Activated naive CD4-positive, alpha-beta T cell (primary cell): Measurements from ENCODE around the gene C1GALT1.

ENCODE experiments used
- DNase-seq, 4 experiments: peaks; one replicate each; lab custom pipeline; 2025; lab: John Stamatoyannopoulos, UW

Gene C1GALT1

GRCh38 chr7:7272294-7272693 lies 90.0 kb downstream of the C1GALT1 start:
- DNase-seq: no peak

- DNase-seq: no peak
Observed at GRCh38 chr7:7274782-7275181, 92.4 kb downstream of the C1GALT1 start.

GRCh38 chr7:7276161-7276560 lies 93.8 kb downstream of the C1GALT1 start:
- DNase-seq: no peak

GRCh38 chr7:7290429-7291122 lies 108.2 kb downstream of the C1GALT1 start:
- no peak for DNase-seq

- no peak for DNase-seq
Observed at GRCh38 chr7:7292085-7292484, 109.7 kb downstream of the C1GALT1 start.

- no peak for DNase-seq
Observed at GRCh38 chr7:7292608-7293007, 110.3 kb downstream of the C1GALT1 start.

- DNase-seq: no peak
Observed at GRCh38 chr7:7293092-7293491, 110.7 kb downstream of the C1GALT1 start.

- no peak for DNase-seq
Observed at GRCh38 chr7:7294911-7295310, 112.6 kb downstream of the C1GALT1 start.
